Osteoblast (primary cell): ENCODE measurements around the gene CDH4. TPM values are rescaled to one million over a fixed set of nuclear protein-coding genes. Genes with fewer than 3 reads are reported as not detected.
A peak's percentile ranks its signal among the peaks of the same experiment; 100 is the strongest.

Source experiments
- DNase-seq: peaks from one replicate; pipeline ENCODE4 v3.0.0; 2011; ENCODE audit warnings: low spot score, mixed read lengths; ENCODE audit not compliant: insufficient read length; ENCODE audit errors: missing footprints
- H2AFZ ChIP-seq: 2 replicates; pipeline ENCODE4 v1.6.0; 2011; ENCODE audit warnings: mild to moderate bottlenecking, low read length
- H3K27ac ChIP-seq: 2 replicates; pipeline ENCODE4 v1.5.1; 2011; ENCODE audit warnings: mild to moderate bottlenecking, low read depth, low read length, moderate library complexity
- H3K27me3 ChIP-seq: 2 replicates; pipeline ENCODE4 v1.6.0; 2012; ENCODE audit warnings: mild to moderate bottlenecking, control low read depth, inconsistent platforms, low read length, moderate library complexity; ENCODE audit not compliant: insufficient read depth
- H3K36me3 ChIP-seq: 2 replicates; pipeline ENCODE4 v1.5.1; 2011; ENCODE audit warnings: mild to moderate bottlenecking, low read length, control low read depth, moderate library complexity; ENCODE audit not compliant: insufficient read depth
- H3K4me1 ChIP-seq: 2 replicates; pipeline ENCODE4 v1.5.1; 2011; ENCODE audit warnings: mild to moderate bottlenecking, low read length, control low read depth, moderate library complexity; ENCODE audit not compliant: insufficient read depth
- H3K4me2 ChIP-seq: 2 replicates; pipeline ENCODE4 v1.6.0; 2011; ENCODE audit warnings: mild to moderate bottlenecking, low read length; ENCODE audit not compliant: insufficient read depth
- H3K4me3 ChIP-seq: fragments of 200-600 bp; sonication (generic); 3 replicates; pipeline ENCODE4 v1.5.1; 2012; ENCODE audit warnings: mild to moderate bottlenecking, low read length, inconsistent platforms; ENCODE audit not compliant: insufficient read depth
- H3K79me2 ChIP-seq: 2 replicates; pipeline ENCODE4 v1.6.0; 2012; ENCODE audit warnings: mild to moderate bottlenecking, low read length, control low read depth, inconsistent platforms; ENCODE audit not compliant: insufficient read depth
- H3K9me3 ChIP-seq: 2 replicates; pipeline ENCODE4 v1.5.1; 2011; ENCODE audit warnings: low read depth, low read length, control low read depth
- H4K20me1 ChIP-seq: 2 replicates; pipeline ENCODE4 v1.6.0; 2012; ENCODE audit warnings: mild to moderate bottlenecking, low read length, control low read depth; ENCODE audit not compliant: insufficient read depth
- CTCF ChIP-seq: IDR thresholded peaks from 2 replicates; pipeline ENCODE4 v1.5.1; 2011; ENCODE audit warnings: mild to moderate bottlenecking, low read depth, low read length, moderate library complexity; ENCODE audit errors: extremely low read depth
- total RNA-seq: library from RNA; depleted of rRNA; stranded (reverse); fragments of >200 nt; gene quantifications from 2 replicates; pipeline ENCODE4 v1.2.3, GENCODE V29; 2012

CDH4 gene
- total RNA-seq, 1 donor = 1.1 TPM

- no peaks in the 10 kb centered on the region for H3K27me3 ChIP-seq
- H3K4me2 ChIP-seq = no peak overlapping the region
- H3K4me1 ChIP-seq = no peaks in the 10 kb centered on the region
- DNase-seq = peak; percentile 85
- no peaks in the 10 kb centered on the region for H3K79me2 ChIP-seq
- H3K36me3 ChIP-seq = no peaks in the 10 kb centered on the region
- no peak overlapping the region for H3K4me3 ChIP-seq
- H2AFZ ChIP-seq = no peak overlapping the region
- no peaks in the 10 kb centered on the region for H3K9me3 ChIP-seq
- no peaks in the 10 kb centered on the region for H4K20me1 ChIP-seq
- no peak for TF ChIP-seq CTCF
- no peak overlapping the region for H3K27ac ChIP-seq
Observed at GRCh38 chr20:61939691-61940360, 687.8 kb downstream of the CDH4 start.

- H3K36me3 ChIP-seq = no peaks in the 10 kb centered on the region
- no peak overlapping the region for H3K4me3 ChIP-seq
- no peak overlapping the region for H3K4me2 ChIP-seq
- no peaks in the 10 kb centered on the region for H4K20me1 ChIP-seq
- H2AFZ ChIP-seq = no peak overlapping the region
- no peak for TF ChIP-seq CTCF
- no peaks in the 10 kb centered on the region for H3K4me1 ChIP-seq
- no peak overlapping the region for H3K27ac ChIP-seq
- peak; percentile 45 for DNase-seq
- H3K9me3 ChIP-seq = no peaks in the 10 kb centered on the region
- no peaks in the 10 kb centered on the region for H3K79me2 ChIP-seq
- H3K27me3 ChIP-seq = no peaks in the 10 kb centered on the region
Observed at GRCh38 chr20:61940491-61940890, 688.4 kb downstream of the CDH4 start.

GRCh38 chr20:61940976-61941720 lies 689.1 kb downstream of the CDH4 start:
- Histone ChIP-seq H3K9me3 (no peaks in the 10 kb centered on the region), H3K27me3 (no peaks in the 10 kb centered on the region), H3K27ac (no peak overlapping the region), H2AFZ (no peak overlapping the region), H3K4me2 (no peak overlapping the region), H3K36me3 (no peaks in the 10 kb centered on the region), H3K4me1 (no peaks in the 10 kb centered on the region), H4K20me1 (no peaks in the 10 kb centered on the region), H3K4me3 (no peak overlapping the region), H3K79me2 (no peaks in the 10 kb centered on the region)
- no peak for TF ChIP-seq CTCF
- peak; percentile 67 for DNase-seq

- no peak overlapping the region for H3K4me2 ChIP-seq
- no peak overlapping the region for H3K4me3 ChIP-seq
- H3K9me3 ChIP-seq = no peaks in the 10 kb centered on the region
- H3K27ac ChIP-seq = no peak overlapping the region
- no peaks in the 10 kb centered on the region for H4K20me1 ChIP-seq
- no peaks in the 10 kb centered on the region for H3K79me2 ChIP-seq
- no peak overlapping the region for H2AFZ ChIP-seq
- no peaks in the 10 kb centered on the region for H3K27me3 ChIP-seq
- peak; percentile 61 for DNase-seq
- H3K4me1 ChIP-seq = no peaks in the 10 kb centered on the region
- no peaks in the 10 kb centered on the region for H3K36me3 ChIP-seq
- TF ChIP-seq CTCF = no peak
Observed at GRCh38 chr20:61941721-61942405, 689.8 kb downstream of the CDH4 start.
